GM21576 (cell line): ENCODE results near the gene IL17RE.
"Not testable (repeated sequence)": the region's sequence is repeated elsewhere in the genome, so short reads cannot be mapped to it uniquely, and the experiment has no call there.

Experiments
- ATAC-seq: cut with Tn5 transposase; IDR thresholded peaks from one replicate; pipeline ENCODE4 v1.9.1; 2021; ENCODE audit warnings: mild to moderate bottlenecking, moderate library complexity; ENCODE audit not compliant: unreplicated experiment

The IL17RE gene

GRCh38 chr3:9879830-9880549 lies 22.7 kb upstream of the IL17RE start, which contains the start of gene CIDEC:
TSS of gene CIDEC (minus strand) at chr3:9880253. CDS start at chr3:9878486, 1,767 bp downstream.
- no peak for ATAC-seq

GRCh38 chr3:9881441-9881840 lies 21.2 kb upstream of the IL17RE start:
- ATAC-seq: no peak

- ATAC-seq: no peak
These were observed 18.7 kb upstream of the IL17RE start for GRCh38 chr3:9883706-9884554.

GRCh38 chr3:9884555-9885165 lies 18.0 kb upstream of the IL17RE start:
- ATAC-seq: no peak

- ATAC-seq: no peak
These were observed 16.3 kb upstream of the IL17RE start for GRCh38 chr3:9886328-9886727.

- no peak for ATAC-seq
These were observed 15.2 kb upstream of the IL17RE start for GRCh38 chr3:9887480-9887879.

- no peak for ATAC-seq
These were observed 14.1 kb upstream of the IL17RE start for GRCh38 chr3:9888540-9888939.

- ATAC-seq: no peak
These were observed 13.2 kb upstream of the IL17RE start for GRCh38 chr3:9889405-9889804.

- peak; percentile 78 for ATAC-seq
These were observed 12.2 kb upstream of the IL17RE start, which contains the start of gene JAGN1 for GRCh38 chr3:9890249-9891071. TSS of gene JAGN1 (plus strand) at chr3:9890610. CDS start at chr3:9890723, 113 bp downstream.

GRCh38 chr3:9891072-9891622 lies 11.5 kb upstream of the IL17RE start:
- no peak for ATAC-seq

- no peak for ATAC-seq
These were observed 8.9 kb upstream of the IL17RE start for GRCh38 chr3:9893739-9894138.

GRCh38 chr3:9895715-9896114 lies 6.9 kb upstream of the IL17RE start:
- ATAC-seq: not testable (repeated sequence)

GRCh38 chr3:9896755-9897407 lies 5.8 kb upstream of the IL17RE start:
- not testable (repeated sequence) for ATAC-seq

GRCh38 chr3:9897408-9898372 lies 5.0 kb upstream of the IL17RE start:
- ATAC-seq: no peak

- ATAC-seq: no peak
These were observed 4.0 kb upstream of the IL17RE start for GRCh38 chr3:9898467-9899241.

GRCh38 chr3:9899289-9899791 lies 3.3 kb upstream of the IL17RE start:
- no peak for ATAC-seq

- not testable (repeated sequence) for ATAC-seq
These were observed 1.7 kb upstream of the IL17RE start for GRCh38 chr3:9900965-9901415.

GRCh38 chr3:9901967-9902366 lies 681 bp upstream of the IL17RE start:
- ATAC-seq: no peak
